Dedifferentiated amniotic fluid mesenchymal stem cell (primary cell): ENCODE results near the gene MTUS2.
A peak's percentile ranks its signal among the peaks of the same experiment; 100 is the strongest.
"Not testable (repeated sequence)": the region's sequence is repeated elsewhere in the genome, so short reads cannot be mapped to it uniquely, and the experiment has no call there.

Experiments
- DNase-seq: peaks from one replicate; pipeline ENCODE4 v3.0.0-alpha.2; 2016; ENCODE audit errors: extremely low spot score

The MTUS2 gene

DNA sequence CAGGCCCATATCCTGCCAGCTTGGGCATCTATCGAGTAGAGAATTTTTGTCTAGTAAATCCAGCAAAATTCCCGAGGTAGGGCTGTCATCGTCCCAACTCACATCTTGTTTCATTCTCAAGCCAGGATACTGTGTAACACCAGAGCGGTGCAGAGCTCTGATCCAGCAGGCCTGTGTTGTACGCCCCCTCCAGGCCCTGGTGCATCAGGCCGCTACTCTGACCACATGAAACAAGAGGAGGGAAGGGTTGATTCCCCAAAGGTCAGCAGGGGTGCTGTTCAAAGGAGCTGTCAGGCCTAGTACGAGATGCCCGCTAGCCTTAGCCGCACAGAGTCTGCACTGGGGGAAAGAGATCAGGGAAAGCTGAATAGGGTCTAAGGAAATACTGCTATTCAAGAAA lies 499.3 kb downstream of the MTUS2 start:
- no peak for DNase-seq

DNA sequence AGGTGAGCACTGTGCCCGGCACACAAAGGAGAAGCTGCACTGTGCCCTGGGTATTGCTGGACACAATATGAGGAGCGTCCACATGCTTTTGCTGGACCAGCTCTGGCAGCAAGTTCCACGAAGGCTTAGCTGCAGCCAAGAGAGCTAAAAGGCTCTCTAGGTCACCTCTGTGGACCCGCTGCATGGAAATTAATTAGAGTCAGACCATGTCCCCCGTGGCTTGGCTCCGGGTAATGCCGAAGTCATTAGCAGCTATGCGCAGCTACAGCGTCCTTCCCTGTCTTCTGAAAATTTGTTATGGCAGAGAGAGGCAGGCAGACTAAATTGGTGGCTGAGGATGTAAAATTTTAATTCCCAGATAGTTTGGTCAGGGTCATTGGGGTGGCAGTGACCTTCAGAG lies 503.8 kb downstream of the MTUS2 start:
- DNase-seq = no peak

- DNase-seq = no peak
Measured at GRCh38 chr13:29324601-29325000, 504.5 kb downstream of the MTUS2 start.

DNA sequence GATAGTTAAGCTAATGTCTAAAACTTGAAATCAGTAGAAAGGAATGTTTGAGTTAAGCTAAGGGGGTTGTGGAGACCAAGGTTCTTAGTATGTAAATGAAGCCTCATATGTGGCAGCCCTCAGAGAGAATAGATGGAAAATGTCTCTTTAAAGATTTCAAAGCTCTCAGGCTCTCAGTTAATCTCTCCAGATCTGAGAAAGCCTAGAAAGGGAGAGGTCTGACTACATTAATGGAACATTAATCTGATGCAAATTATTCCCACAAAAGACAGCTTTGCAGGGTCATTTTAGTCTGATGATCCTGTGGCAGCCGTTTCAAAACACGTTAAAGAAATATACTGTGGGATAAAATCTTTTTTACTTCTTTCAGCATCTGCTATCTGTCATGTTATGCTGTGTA lies 508.4 kb downstream of the MTUS2 start:
- no peak for DNase-seq

- DNase-seq = no peak
Measured at GRCh38 chr13:29336356-29336755, 516.2 kb downstream of the MTUS2 start.

GRCh38 chr13:29339386-29340272 lies 519.5 kb downstream of the MTUS2 start:
- no peak for DNase-seq

DNA sequence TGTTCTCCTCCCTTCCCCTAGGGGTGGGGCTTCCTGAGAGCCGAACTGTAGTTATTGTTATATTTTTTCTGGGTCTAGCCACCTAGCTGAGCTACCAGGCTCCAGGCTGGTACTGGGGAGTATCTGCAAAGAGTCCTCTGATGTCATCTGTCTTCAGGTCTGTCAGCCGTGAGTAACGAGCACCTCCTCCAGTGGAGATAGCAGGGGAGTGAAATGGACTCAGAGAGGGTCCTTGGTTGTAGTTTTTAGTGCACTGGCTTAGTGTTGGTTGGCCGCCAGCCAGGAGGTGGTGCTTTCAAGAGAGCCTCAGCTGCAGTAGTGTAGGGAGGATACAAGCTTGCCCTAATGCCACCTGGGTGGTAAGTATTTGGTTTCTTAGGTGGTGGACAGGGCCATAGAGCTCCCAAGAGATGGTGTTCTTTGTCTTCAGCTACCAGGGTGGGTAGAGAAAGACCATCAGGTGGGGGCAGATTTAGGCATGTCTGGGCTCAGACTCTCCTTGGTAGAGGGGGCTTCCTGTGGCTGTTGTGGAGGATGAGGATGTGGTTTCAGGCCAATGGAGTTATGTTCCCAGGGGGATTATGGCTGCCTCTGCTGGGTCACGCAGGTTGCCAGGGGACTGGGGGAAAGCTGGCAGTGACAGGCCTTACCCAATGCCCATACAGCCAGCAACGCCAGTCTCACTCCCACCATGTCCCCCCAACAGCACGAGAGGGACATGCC lies 525.9 kb downstream of the MTUS2 start:
- not testable (repeated sequence) for DNase-seq

DNA sequence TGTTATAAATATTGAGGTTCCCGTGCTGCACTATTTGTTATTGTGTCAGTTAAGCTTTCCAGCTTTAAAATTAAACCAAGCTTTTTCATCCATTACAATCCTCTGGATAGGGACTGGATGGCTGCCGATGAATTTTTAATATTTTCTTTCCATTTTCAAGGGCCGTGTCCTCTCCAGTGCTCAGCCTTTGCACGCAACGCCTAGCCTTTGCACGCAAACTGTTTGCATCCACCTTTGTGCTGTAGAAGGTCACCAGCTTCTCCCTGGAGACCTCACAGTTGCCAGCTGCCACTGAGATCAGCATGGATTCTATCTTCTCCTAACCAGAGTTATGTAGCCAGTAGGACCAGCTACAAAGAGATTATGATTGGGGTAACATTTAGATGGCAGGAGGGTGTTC lies 534.9 kb downstream of the MTUS2 start:
- no peak for DNase-seq

DNA sequence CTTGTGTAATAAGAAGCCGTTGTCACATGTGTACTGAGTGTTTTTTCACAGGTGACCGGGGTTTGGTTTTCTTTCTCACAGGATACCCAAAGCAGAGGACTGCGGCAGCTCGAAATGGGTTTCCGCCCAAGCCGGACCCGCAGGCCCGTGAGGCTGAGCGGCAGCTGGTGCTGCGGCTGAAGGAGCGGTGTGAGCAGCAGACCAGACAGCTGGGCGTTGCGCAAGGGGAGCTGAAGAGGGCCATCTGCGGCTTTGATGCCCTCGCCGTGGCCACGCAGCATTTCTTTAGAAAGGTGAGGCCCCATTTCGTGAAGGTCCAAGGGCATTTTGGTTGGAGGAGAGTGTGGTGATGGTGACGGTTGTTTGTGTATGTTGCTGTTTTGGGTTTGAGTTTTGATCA lies 539.0 kb downstream of the MTUS2 start:
- DNase-seq = no peak

DNA sequence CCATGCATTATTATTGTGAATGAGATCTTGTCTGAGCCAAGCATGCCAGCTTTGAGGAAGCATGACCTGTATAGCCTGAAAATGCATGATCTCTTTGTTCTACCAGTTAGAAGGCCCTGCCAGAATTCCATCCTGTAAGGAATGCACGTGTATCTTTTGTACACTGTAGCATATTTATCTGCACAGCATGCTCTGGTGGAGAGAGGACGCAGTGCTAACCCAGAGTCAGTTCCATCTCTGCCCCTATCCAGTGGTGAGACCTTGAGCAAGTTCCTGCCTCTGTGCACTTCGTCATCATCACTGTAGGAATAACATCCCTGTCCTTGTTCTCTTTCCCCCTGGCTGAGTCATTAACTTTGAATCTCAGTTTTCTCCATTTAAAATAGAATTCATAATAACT lies 541.6 kb downstream of the MTUS2 start:
- no peak for DNase-seq

DNA sequence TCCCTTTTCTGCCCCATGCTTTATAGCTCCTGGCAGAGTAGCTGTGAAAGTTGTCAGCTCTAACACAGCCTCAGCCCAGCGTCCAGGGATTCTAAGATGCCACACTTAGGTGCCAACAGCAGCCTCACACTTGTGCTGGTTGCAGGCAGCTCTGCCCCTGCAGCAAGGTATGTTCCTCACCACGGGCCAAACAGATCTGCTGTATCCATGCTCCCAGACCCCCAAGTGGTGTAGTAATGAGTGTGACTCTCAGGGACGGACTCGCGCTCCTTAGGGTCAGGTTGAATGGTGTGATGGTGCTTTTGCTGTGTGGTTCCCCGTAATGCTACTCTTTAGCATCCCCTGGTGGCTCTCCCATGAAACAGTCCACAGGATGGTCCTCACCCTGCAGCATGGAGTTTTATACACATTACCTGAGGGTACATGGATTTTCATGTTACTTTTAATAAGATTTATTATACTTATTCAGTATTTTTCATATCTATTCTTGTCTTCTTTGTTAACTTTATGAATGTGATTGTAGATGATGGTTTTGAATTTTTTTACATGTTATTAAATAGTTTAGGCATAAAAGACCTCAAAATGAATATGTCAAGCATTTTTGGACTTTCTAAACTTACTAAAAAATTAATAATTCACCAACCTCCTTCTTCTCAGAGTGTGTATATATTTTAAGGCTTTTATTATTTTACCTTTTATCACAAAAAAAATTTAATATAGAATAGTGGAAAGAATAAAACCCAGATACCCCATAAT lies 542.9 kb downstream of the MTUS2 start:
- no peak for DNase-seq

- DNase-seq = peak; percentile 41
Measured at GRCh38 chr13:29369060-29369743, 549.1 kb downstream of the MTUS2 start.

GRCh38 chr13:29379281-29379680 lies 559.1 kb downstream of the MTUS2 start:
- no peak for DNase-seq

DNA sequence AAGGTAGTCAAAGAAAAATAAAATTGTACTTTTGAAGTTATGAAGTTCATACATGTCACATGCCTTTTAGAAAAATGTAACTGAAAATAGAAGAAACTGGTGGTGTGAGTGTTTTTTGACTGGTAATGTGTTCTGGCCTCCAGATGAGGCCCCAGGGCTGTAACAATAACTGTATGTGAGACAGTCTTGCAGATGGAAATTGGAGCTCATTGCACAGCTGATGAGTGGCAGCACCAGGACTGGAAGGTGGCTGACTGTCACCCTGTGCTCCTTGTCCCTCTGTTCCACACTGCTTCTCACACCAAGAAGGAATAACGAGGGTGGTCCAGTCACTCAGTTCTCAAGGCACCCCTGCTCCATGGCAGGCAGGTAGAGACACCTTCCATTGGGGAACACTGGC lies 559.7 kb downstream of the MTUS2 start:
- DNase-seq = no peak

GRCh38 chr13:29382021-29382420 lies 561.9 kb downstream of the MTUS2 start:
- no peak for DNase-seq

- no peak for DNase-seq
Measured at GRCh38 chr13:29383476-29383875, 563.3 kb downstream of the MTUS2 start.

GRCh38 chr13:29384466-29384865 lies 564.3 kb downstream of the MTUS2 start:
- DNase-seq = no peak

- DNase-seq = no peak
Measured at GRCh38 chr13:29384871-29385270, 564.7 kb downstream of the MTUS2 start.

GRCh38 chr13:29386246-29386645 lies 566.1 kb downstream of the MTUS2 start:
- no peak for DNase-seq

DNA sequence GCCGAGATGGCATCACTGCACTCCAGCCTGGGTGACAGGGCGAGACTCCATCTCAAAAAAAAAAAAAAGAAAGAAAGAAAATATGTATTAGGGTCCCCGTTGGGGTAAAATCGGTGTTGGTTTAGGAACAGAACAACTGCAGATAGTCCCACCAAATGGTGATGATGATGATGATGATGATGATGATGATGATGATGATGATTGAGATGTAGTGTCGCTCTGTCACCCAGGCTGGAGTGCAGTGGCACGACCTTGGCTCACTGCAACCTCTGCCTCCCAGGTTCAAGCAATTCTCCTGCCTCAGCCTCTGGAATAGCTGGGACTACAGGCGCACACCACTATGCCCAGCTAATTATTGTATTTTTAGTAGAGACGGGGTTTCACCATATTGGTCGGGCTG lies 570.5 kb downstream of the MTUS2 start:
- DNase-seq = not testable (repeated sequence)

DNA sequence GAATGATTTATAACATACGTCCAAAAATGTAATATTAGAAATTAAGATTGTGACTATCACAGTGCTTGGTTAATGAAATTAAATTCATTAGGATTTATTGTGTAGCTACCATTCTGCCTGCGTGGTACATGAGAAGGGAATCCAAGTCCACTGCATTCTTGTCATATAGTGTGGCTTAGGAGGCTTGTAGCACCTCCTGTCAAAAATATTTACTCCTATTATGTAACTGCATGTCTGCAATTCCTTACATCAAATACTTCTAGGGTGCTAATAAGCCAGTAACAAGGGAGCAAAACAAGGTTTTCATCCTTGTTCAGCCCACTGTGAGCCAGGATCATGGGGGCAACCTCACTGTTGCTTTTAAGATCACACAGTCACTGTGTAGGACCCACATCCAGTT lies 576.3 kb downstream of the MTUS2 start:
- DNase-seq = no peak

GRCh38 chr13:29397265-29397664 lies 577.1 kb downstream of the MTUS2 start:
- no peak for DNase-seq
